DND-41 (cell line): ENCODE data around the gene BTG2.

ENCODE experiments used
- ATAC-seq: fragments of 200-7000 bp; cut with Tn5 transposase; 3 replicates; pipeline ENCODE4 v1.9.1; 2021; ENCODE audit warnings: low read depth; ENCODE audit not compliant: insufficient read depth
- DNase-seq: peaks from one replicate; pipeline ENCODE4 v3.0.0-alpha.2; 2020
- H2AFZ ChIP-seq: 2 replicates; pipeline ENCODE4 v1.6.0; 2012; ENCODE audit warnings: low read depth, low read length
- H3K27ac ChIP-seq: 2 replicates; pipeline ENCODE4 v1.5.1; 2012; ENCODE audit warnings: low read length, inconsistent platforms
- H3K27me3 ChIP-seq: fragments of 200-600 bp; sonication (generic); 2 replicates; pipeline ENCODE4 v1.6.0; 2012; ENCODE audit warnings: low read length, mild to moderate bottlenecking, inconsistent platforms; ENCODE audit not compliant: insufficient read depth, poor library complexity
- H3K36me3 ChIP-seq: 2 replicates; pipeline ENCODE4 v1.5.1; 2012; ENCODE audit warnings: low read length, inconsistent platforms; ENCODE audit not compliant: insufficient read depth
- H3K4me1 ChIP-seq: 2 replicates; pipeline ENCODE4 v1.5.1; 2012; ENCODE audit warnings: mild to moderate bottlenecking, low read length; ENCODE audit not compliant: insufficient read depth
- H3K4me2 ChIP-seq: 2 replicates; pipeline ENCODE4 v1.6.0; 2012; ENCODE audit warnings: mild to moderate bottlenecking, moderate library complexity, low read length, inconsistent platforms; ENCODE audit not compliant: insufficient read depth
- H3K4me3 ChIP-seq, 2 experiments: fragments of 200-600 bp in 1 of 2; shearing (Covaris generic) in 1 of 2; 2 replicates each; pipeline ENCODE4 v1.5.1; 2012 to 2016; ENCODE audit warnings: inconsistent platforms in 2 of 2, low read length in 2 of 2, mild to moderate bottlenecking in 2 of 2, low read depth in 1 of 2, moderate library complexity in 1 of 2
- H3K79me2 ChIP-seq: 2 replicates; pipeline ENCODE4 v1.6.0; 2012; ENCODE audit warnings: low read length, inconsistent platforms; ENCODE audit not compliant: insufficient read depth
- H3K9ac ChIP-seq: 2 replicates; pipeline ENCODE4 v1.6.0; 2012; ENCODE audit warnings: low read depth, mild to moderate bottlenecking, inconsistent platforms, low read length, moderate library complexity
- H3K9me3 ChIP-seq: 2 replicates; pipeline ENCODE4 v1.5.1; 2012; ENCODE audit warnings: low read length, moderate library complexity, mild to moderate bottlenecking, inconsistent platforms; ENCODE audit not compliant: insufficient read depth, severe bottlenecking
- H4K20me1 ChIP-seq: 2 replicates; pipeline ENCODE4 v1.6.0; 2012; ENCODE audit warnings: low read length; ENCODE audit not compliant: insufficient read depth
- EZH2 ChIP-seq: IDR thresholded peaks from 3 replicates; pipeline ENCODE4 v1.6.1; 2012; ENCODE audit warnings: borderline replicate concordance, low read depth, mild to moderate bottlenecking, moderate library complexity, low read length, inconsistent platforms; ENCODE audit not compliant: severe bottlenecking
- TF ChIP-seq, protein P1 (sequence below): IDR thresholded peaks from 2 replicates; pipeline ENCODE4 v1.5.1; 2012; ENCODE audit warnings: borderline replicate concordance, low read length, moderate library complexity, mild to moderate bottlenecking; ENCODE audit not compliant: poor library complexity, severe bottlenecking; ENCODE audit errors: extremely low read depth

The BTG2 gene

DNA sequence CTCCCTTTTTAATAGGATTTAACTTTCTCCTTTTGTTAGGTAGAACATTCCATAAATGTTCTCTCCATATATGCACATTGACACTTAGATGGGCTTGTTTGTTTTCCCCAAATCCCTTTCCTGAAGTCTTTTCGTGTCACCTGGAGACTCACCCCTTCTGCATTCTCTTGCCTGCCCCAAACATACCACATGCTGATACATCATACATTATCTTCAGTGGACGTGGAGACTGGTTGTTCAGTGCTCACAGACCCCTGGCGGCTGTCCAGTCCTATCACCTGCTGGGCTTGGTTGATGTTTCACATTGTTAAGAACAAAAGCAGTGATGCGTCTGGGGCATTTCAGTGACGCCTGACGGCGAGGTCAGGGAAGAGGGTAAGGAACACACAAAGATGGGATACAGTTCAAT lies 23.4 kb downstream of the BTG2 start:
- peak overlapping the region; percentile 21 for H3K27ac ChIP-seq
- no peak for ATAC-seq
- no peak overlapping the region for H3K4me3 ChIP-seq
- no peak for TF ChIP-seq EZH2
- TF ChIP-seq, protein P1, sequence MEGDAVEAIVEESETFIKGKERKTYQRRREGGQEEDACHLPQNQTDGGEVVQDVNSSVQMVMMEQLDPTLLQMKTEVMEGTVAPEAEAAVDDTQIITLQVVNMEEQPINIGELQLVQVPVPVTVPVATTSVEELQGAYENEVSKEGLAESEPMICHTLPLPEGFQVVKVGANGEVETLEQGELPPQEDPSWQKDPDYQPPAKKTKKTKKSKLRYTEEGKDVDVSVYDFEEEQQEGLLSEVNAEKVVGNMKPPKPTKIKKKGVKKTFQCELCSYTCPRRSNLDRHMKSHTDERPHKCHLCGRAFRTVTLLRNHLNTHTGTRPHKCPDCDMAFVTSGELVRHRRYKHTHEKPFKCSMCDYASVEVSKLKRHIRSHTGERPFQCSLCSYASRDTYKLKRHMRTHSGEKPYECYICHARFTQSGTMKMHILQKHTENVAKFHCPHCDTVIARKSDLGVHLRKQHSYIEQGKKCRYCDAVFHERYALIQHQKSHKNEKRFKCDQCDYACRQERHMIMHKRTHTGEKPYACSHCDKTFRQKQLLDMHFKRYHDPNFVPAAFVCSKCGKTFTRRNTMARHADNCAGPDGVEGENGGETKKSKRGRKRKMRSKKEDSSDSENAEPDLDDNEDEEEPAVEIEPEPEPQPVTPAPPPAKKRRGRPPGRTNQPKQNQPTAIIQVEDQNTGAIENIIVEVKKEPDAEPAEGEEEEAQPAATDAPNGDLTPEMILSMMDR = no peak
- no peaks in the 10 kb centered on the region for H3K27me3 ChIP-seq
- H3K9ac ChIP-seq = no peak overlapping the region
- H3K4me1 ChIP-seq = peaks cover 46% of the 10 kb centered on the region
- no peak for DNase-seq
- no peaks in the 10 kb centered on the region for H3K36me3 ChIP-seq
- no peak overlapping the region for H3K4me2 ChIP-seq
- no peaks in the 10 kb centered on the region for H4K20me1 ChIP-seq
- H2AFZ ChIP-seq = no peak overlapping the region
- H3K9me3 ChIP-seq = no peaks in the 10 kb centered on the region
- no peaks in the 10 kb centered on the region for H3K79me2 ChIP-seq

DNA sequence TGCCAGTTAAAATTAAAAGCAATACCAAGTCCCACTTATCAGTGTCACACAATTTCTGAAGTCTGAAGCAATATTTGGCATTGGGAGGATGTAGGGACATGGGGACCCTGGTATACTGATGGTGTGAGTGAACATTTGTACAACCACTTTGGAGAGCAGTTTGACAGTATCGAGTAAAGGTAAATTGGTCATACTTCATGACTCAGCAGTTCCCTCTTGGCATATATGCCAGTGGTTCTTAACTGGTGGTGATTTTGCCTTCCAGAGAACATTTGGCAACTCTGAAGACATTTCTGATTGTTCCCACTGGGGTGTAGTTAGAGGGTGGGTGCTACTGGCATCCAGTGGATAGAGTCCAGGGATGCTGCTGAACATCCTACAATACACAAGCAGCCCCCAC lies 25.9 kb downstream of the BTG2 start:
- Histone ChIP-seq H2AFZ (no peak overlapping the region), H3K4me2 (no peak overlapping the region)

DNA sequence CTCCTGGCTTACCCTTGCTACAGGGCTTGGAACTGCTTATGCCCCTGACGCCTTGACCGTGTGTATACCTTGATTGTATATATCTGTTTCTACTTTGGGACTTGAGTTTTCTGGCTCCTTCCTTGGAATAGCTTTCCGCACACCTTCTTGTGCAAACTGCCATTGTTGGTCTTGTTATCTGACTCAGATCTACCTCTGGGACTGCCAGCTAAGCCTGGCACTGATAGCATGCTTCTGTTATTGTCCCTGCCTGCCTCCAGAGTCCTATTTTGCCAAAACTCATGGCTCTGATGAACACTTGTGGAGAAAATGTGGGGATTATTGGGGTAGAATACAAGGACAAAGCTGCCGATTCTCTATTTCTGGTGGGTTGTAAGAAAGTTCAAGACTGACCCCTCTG lies 30.2 kb downstream of the BTG2 start:
- Histone ChIP-seq H4K20me1 (no peaks in the 10 kb centered on the region), H3K27ac (no peak overlapping the region), H2AFZ (no peak overlapping the region), H3K9me3 (no peaks in the 10 kb centered on the region), H3K79me2 (no peaks in the 10 kb centered on the region), H3K4me2 (no peak overlapping the region), H3K4me1 (peaks cover 13% of the 10 kb centered on the region), H3K9ac (no peak overlapping the region), H3K36me3 (no peaks in the 10 kb centered on the region), H3K27me3 (peaks cover 13% of the 10 kb centered on the region), H3K4me3 (no peak overlapping the region)
- no peak for ATAC-seq
- no peak for DNase-seq
- TF ChIP-seq, protein P1 = no peak
- no peak for TF ChIP-seq EZH2

More for the DNA sequence above, 25.9 kb downstream of the BTG2 start:
- DNase-seq (no peak), ATAC-seq (no peak)
- Histone ChIP-seq H3K4me1 (peaks cover 29% of the 10 kb centered on the region), H4K20me1 (no peaks in the 10 kb centered on the region), H3K9ac (no peak overlapping the region), H3K9me3 (no peaks in the 10 kb centered on the region), H3K4me3 (no peak overlapping the region), H3K27ac (no peak overlapping the region), H3K36me3 (no peaks in the 10 kb centered on the region), H3K79me2 (no peaks in the 10 kb centered on the region), H3K27me3 (no peaks in the 10 kb centered on the region)
- TF ChIP-seq EZH2 = no peak
- TF ChIP-seq, protein P1 = no peak

DNA sequence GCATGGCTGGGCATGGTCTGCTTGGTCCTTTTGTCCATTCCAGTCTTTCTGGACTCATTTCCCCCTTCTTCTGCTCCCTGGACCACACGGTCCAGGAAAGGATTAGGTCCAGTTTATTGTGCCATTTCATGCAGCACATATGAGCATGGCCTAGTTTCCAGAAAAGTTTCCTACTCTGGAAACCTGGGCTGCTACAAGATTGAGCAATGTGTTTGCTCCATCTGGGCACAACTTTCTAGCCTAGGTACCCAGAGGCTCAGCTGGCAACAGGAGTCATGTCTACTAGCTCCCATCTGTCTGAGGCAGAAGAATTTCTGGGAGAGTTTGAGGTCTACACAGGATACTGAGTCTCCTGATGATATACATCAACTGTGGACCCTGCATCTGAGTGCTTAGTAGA lies 30.8 kb downstream of the BTG2 start:
- Histone ChIP-seq H2AFZ (0 out of 2 replicates have a peak overlapping the region, but pooled peaks have one; percentile 7), H3K9ac (no peak overlapping the region), H3K4me3 (no peak overlapping the region), H3K4me2 (no peak overlapping the region), H3K27ac (0 out of 2 replicates have a peak overlapping the region, but pooled peaks have one; percentile 8), H3K4me1 (peaks cover 13% of the 10 kb centered on the region), H3K79me2 (no peaks in the 10 kb centered on the region), H4K20me1 (no peaks in the 10 kb centered on the region), H3K36me3 (no peaks in the 10 kb centered on the region), H3K27me3 (peaks cover 19% of the 10 kb centered on the region), H3K9me3 (no peaks in the 10 kb centered on the region)
- TF ChIP-seq, protein P1 = no peak
- TF ChIP-seq EZH2 = no peak
- DNase-seq (no peak), ATAC-seq (no peak)
